ENCODE results near the gene ITGA8. TPM values are rescaled to one million over a fixed set of nuclear protein-coding genes. Genes with fewer than 3 reads are reported as not detected.
"Not testable (repeated sequence)": the region's sequence is repeated elsewhere in the genome, so short reads cannot be mapped to it uniquely, and the experiment has no call there.

Gene ITGA8
- total RNA-seq, 1 donor: not detected

DNA sequence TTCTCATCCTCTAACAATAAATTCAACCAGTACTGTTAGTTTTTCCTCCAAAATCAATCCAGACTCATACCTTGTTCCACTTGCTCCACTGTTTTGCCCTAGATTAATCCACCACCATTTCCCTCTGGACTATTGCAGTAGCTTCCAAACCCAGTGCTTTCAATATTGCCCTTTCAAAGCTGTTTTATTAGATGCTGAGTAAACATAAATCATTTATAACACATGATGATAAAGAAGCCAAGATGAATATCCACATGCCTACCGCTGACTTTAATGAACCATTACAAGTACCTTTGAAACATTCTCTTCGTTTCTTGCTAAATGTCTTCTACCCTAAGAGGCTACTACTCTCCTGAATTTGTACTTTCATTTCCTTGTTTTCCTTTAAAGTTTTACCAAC lies 174.5 kb downstream of the ITGA8 start:
- no peaks in the 10 kb centered on the region for H3K9me3 ChIP-seq (ENCODE audit: low read depth, low read length)
- H3K4me3 ChIP-seq (ENCODE audit: low read length): no peak overlapping the region
- H3K27me3 ChIP-seq (ENCODE audit: insufficient read depth, low read length): no peaks in the 10 kb centered on the region
- no peaks in the 10 kb centered on the region for H3K4me1 ChIP-seq (ENCODE audit: insufficient read depth, low read length)

DNA sequence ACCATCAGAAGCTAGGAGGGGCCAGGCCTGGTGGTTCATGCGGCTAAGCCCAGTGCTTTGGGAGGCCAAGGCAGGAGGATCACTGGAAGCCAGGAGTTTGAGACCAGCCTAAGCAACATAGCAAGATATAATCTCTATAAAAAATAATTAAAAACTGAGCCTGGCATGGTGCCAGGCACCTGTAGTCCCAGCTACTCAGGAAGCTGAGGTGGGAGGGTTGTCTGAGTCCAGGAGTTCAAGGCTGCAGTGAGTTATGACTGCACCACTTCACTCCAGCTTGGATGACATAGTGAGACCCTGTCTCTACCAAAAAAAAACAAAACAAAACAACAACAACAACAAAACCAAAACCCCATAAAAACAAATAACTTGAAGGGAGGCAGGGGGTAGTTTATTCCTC lies 175.7 kb downstream of the ITGA8 start:
- Histone ChIP-seq H3K9me3 (ENCODE audit: low read depth, low read length) (no peaks in the 10 kb centered on the region), H3K27me3 (ENCODE audit: insufficient read depth, low read length) (no peaks in the 10 kb centered on the region), H3K4me3 (ENCODE audit: low read length) (no peak overlapping the region), H3K4me1 (ENCODE audit: insufficient read depth, low read length) (no peaks in the 10 kb centered on the region)

DNA sequence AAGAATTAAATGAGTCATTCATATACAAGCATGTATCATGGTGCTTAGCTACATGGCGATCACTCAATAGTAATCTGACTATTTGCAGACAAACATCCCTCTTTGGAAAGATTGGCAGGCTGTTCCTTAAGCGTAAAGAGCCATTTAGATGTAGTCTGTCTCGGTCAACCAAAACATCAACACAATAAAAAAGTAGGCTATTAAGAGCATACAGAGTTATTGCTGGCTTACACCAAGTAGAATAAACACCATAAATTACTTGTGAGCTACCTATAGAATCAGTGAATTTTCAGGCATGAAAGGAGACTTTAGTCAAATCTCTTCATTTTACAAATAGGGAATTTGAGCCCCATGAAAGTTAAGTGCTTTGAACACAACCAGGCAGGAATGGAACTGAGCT lies 176.9 kb downstream of the ITGA8 start:
- Histone ChIP-seq H3K4me3 (ENCODE audit: low read length) (no peak overlapping the region), H3K9me3 (ENCODE audit: low read depth, low read length) (no peaks in the 10 kb centered on the region), H3K27me3 (ENCODE audit: insufficient read depth, low read length) (no peaks in the 10 kb centered on the region), H3K4me1 (ENCODE audit: insufficient read depth, low read length) (no peaks in the 10 kb centered on the region)

DNA sequence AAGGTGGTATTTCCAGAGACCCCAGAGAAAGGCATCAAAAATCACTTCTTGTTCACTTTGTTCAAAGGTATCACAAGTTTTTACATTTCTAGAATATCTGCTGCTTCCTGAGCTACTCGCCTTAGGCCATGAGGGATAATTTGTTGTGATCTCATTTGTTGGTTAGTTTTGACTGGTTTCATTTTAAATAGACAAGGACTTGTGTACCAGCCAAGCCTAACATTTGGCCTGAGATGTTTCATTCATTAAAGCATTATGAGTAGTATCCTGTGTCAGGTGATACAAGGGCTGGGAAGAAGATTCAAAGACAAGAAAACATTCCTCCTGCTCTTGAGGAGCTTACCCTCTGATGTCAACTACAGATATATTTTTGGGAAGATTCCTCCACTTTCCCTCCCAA lies 178.3 kb downstream of the ITGA8 start:
- Histone ChIP-seq H3K4me1 (ENCODE audit: insufficient read depth, low read length) (no peaks in the 10 kb centered on the region), H3K9me3 (ENCODE audit: low read depth, low read length) (no peaks in the 10 kb centered on the region), H3K4me3 (ENCODE audit: low read length) (no peak overlapping the region), H3K27me3 (ENCODE audit: insufficient read depth, low read length) (no peaks in the 10 kb centered on the region)

DNA sequence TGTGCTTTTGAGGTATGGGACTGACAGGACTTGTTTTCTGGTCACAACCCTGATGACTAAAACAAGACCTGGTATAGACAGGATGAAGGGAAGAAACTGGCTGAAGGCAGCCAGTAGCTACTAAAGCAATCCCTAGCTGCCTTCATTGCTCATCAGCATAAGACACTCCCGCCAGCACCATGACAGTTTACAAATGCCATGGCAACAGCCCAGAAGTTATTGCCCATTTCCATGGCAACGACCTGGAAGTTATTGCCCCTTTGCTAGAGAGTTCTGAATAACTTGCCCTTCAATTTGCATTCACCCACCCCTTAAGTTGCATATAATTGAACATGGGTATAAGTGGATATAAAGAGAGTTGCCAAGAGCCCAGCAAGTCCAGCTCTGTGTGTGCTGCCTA lies 179.0 kb downstream of the ITGA8 start:
- H3K9me3 ChIP-seq (ENCODE audit: low read depth, low read length): no peaks in the 10 kb centered on the region
- H3K27me3 ChIP-seq (ENCODE audit: insufficient read depth, low read length): no peaks in the 10 kb centered on the region
- no peaks in the 10 kb centered on the region for H3K4me1 ChIP-seq (ENCODE audit: insufficient read depth, low read length)
- H3K4me3 ChIP-seq (ENCODE audit: low read length): no peak overlapping the region

DNA sequence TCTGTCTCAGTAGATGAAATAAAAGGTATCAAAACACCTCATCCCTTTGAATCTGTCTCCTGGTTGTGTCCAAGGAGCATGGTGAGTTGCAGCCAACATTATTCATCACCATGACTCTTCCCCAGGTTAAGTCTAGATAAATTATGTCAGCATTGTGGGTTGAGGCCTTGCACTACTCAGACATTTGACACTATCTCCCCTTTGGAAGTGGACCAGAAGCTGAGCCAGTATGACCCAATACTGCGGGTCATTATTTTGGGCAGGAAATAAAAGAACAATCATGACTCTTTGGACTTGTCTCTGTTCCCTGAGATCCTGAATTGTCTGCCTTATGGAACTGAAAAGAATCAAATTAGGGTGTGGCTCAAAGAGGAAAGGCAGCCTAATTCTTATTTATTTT lies 180.5 kb downstream of the ITGA8 start:
- H3K4me3 ChIP-seq (ENCODE audit: low read length): no peak overlapping the region
- no peaks in the 10 kb centered on the region for H3K4me1 ChIP-seq (ENCODE audit: insufficient read depth, low read length)
- H3K27me3 ChIP-seq (ENCODE audit: insufficient read depth, low read length): no peaks in the 10 kb centered on the region
- no peaks in the 10 kb centered on the region for H3K9me3 ChIP-seq (ENCODE audit: low read depth, low read length)

DNA sequence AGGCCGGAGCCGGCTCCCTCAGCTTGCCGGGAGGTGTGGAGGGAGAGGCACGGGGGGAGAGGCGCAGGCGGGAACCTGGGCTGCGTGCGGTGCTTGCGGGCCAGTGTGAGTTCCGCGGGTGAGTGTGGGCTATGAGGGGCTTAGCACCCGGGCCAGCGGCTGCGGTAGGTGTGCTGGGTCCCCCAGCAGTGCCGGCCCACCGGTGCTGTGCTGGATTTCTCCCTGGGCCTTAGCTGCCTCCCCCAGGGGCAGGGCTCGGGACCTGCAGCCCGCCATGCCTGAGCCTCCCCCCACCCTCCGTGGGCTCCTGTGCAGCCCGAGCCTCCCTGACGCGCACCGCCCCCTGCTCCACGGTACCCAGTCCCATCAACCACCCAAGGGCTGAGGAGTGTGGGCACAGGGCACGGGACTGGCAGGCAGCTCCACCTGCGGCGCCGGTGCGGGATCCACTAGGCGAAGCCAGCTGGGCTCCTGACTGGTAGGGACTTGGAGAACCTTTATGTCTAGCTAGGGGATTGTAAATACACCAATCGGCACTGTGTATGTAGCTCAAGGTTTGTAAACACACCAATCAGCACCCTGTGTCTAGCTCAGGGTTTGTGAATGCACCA lies 184.7 kb downstream of the ITGA8 start:
- not testable (repeated sequence) for H3K9me3 ChIP-seq (ENCODE audit: low read depth, low read length); H3K4me3 ChIP-seq (ENCODE audit: low read length); H3K4me1 ChIP-seq (ENCODE audit: insufficient read depth, low read length); H3K27me3 ChIP-seq (ENCODE audit: insufficient read depth, low read length)

DNA sequence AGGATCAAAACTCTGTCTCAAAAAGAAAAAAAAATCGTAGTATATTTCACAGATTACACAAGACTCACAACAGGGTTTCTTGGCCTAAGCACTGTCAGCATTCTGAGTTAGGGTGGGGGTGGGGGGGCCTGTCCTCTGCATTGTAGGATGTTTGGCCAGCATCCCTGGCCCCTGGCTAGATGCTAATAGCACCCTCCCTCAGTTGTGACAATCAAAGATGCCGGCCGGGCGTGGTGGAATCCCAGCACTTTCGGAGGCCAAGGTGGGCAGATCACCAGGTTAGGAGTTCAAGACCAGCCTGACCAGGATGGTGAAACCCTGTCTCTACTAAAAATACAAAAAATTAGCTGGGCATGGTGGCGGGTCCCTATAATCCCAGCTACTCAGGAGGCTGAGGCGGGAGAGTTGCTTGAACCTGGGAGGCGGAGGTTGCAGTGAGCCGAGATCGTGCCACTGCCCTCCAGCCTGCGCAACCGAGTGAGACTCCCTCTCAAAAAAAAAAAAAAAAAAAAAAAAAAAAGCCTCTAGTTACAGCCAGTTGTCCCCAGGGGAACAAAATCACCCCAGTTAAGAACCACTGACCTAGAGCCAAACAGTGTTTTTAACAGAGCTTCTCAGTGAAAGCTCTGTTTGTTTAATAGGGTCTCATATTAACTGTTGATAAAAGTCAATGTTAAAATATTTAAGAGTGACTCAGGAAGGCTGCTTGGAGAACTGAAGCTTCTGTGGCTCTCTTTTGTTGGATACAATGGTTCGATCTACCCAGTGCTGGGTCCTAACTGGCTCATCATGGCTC lies 187.6 kb downstream of the ITGA8 start:
- no peak overlapping the region for H3K4me3 ChIP-seq (ENCODE audit: low read length)
- no peaks in the 10 kb centered on the region for H3K4me1 ChIP-seq (ENCODE audit: insufficient read depth, low read length)
- H3K9me3 ChIP-seq (ENCODE audit: low read depth, low read length): no peaks in the 10 kb centered on the region
- no peaks in the 10 kb centered on the region for H3K27me3 ChIP-seq (ENCODE audit: insufficient read depth, low read length)

DNA sequence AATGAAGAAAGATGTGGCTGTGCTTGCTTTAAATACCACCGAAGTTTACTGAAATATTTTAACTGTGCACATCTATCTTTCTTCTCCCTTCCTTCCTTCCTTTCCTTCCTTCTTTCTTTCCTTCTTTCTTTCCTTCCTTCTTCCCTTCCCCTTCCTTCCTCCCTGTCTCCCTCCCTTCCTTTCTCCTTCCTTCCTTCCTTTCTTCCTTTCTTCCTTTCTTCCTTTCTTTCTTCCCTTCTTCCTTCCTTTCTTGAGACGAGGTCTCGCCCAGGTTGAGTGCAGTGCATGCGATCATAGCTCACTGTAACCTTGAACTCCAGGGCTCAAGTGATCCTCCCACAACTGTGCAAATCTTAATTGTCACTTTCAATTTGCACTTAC lies 190.9 kb downstream of the ITGA8 start:
- H3K4me3 ChIP-seq (ENCODE audit: low read length): no peak overlapping the region
- no peaks in the 10 kb centered on the region for H3K27me3 ChIP-seq (ENCODE audit: insufficient read depth, low read length)
- no peaks in the 10 kb centered on the region for H3K9me3 ChIP-seq (ENCODE audit: low read depth, low read length)
- H3K4me1 ChIP-seq (ENCODE audit: insufficient read depth, low read length): no peaks in the 10 kb centered on the region

DNA sequence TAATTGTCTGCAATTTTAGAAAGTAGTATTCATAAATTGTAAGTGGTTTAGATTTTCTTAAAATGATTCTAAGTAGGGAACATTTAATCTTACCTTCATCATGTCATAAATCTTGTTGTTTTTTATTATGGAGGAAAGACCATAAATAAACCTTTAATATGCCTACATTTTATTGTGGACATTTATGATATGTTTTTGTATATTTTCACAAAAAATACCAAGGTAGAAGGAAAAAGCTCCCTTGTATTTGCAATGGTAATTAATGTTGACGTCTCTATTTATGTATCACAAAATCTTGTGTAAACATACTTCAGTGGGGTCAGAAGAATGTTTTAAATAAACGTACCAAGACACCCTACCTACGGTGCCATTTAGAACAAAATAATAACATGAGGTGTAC lies 193.0 kb downstream of the ITGA8 start:
- no peaks in the 10 kb centered on the region for H3K9me3 ChIP-seq (ENCODE audit: low read depth, low read length)
- no peaks in the 10 kb centered on the region for H3K27me3 ChIP-seq (ENCODE audit: insufficient read depth, low read length)
- H3K4me3 ChIP-seq (ENCODE audit: low read length): no peak overlapping the region
- no peaks in the 10 kb centered on the region for H3K4me1 ChIP-seq (ENCODE audit: insufficient read depth, low read length)

DNA sequence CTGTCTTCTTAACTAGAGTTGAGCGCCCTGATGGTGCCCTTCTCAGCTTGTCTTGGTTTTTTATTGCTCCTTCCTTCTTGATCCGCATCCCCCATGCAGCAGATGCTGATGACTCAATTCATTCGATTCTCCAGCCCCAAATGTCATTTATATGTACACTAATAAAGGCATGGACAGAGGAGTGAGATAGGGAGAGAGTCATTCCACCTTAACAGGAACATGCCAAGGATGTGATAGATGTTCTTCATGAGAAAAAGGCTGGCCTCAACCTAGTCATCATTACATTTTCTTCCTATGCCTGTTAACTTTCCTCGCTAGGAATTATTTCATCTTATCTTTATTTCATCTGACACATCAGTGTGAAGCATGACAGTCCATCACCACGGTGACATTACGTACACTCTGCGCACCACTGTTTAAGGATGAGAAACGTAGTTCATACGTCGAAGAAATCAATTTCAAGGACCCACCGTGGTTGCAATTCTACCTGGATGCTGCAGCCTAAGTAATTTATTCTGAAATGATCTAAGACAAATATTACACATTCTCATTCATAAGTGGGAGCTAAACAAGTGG lies 198.3 kb downstream of the ITGA8 start:
- Histone ChIP-seq H3K27me3 (ENCODE audit: insufficient read depth, low read length) (no peaks in the 10 kb centered on the region), H3K4me3 (ENCODE audit: low read length) (no peak overlapping the region), H3K9me3 (ENCODE audit: low read depth, low read length) (no peaks in the 10 kb centered on the region), H3K4me1 (ENCODE audit: insufficient read depth, low read length) (no peaks in the 10 kb centered on the region)

DNA sequence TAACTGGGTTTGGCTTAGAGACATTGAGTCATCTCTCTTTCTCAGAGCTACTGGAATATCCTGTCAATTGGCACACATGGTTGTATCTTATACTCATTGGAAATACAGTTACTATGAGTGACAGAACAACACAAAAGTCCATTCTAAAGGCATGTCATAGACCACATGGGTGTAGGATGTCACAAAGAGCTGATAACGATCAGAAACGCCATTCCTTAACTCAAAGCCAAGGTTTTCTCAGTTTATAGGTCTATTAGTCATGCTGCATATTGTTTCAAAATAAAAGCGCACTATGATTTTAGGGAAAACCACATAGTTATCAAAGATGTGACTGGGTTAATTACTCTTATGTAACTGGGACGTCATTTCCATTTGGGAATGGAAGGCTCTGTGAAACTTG lies 201.5 kb downstream of the ITGA8 start:
- Histone ChIP-seq H3K9me3 (ENCODE audit: low read depth, low read length) (no peaks in the 10 kb centered on the region), H3K27me3 (ENCODE audit: insufficient read depth, low read length) (no peaks in the 10 kb centered on the region), H3K4me1 (ENCODE audit: insufficient read depth, low read length) (no peaks in the 10 kb centered on the region), H3K4me3 (ENCODE audit: low read length) (no peak overlapping the region)

DNA sequence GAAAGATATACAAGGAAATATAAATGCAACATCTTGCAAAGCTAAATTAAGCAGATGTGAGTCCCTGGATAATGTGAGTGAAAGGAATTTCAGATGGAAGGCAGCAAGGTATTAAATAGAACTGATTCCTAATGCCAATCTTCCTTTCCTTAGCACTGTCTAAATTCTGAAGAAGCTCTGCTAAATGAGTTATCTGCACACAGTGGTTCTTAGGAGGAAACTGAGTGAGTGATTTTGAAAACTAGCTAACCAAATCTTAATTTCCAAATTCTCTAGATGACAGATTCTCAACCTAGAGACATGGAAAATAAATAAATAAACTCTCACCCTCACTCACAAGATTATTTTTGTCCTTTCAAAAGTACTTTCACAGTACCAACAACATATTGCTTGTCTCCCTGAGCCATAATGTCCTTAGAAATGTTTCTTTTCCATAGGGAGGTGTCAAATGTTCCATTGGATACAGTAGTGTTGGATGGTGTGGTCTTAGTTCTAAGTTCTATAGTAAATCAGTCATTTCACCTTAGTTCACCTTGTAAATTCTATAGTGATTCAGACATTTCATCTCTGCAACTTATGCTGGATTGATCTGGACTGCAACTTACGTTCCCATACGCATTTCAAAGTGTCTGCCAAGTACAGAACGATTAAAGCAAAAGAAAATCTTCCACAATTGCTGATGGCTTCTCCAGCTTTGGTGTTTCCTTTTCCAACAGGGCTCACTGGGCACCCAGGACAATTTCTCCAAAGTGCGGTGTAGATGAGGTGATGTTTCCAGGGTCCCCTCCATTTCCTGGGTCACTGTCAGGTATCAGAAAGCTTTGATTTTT lies 203.3 kb downstream of the ITGA8 start:
- no peak overlapping the region for H3K4me3 ChIP-seq (ENCODE audit: low read length)
- H3K9me3 ChIP-seq (ENCODE audit: low read depth, low read length): no peaks in the 10 kb centered on the region
- no peaks in the 10 kb centered on the region for H3K4me1 ChIP-seq (ENCODE audit: insufficient read depth, low read length)
- no peaks in the 10 kb centered on the region for H3K27me3 ChIP-seq (ENCODE audit: insufficient read depth, low read length)

DNA sequence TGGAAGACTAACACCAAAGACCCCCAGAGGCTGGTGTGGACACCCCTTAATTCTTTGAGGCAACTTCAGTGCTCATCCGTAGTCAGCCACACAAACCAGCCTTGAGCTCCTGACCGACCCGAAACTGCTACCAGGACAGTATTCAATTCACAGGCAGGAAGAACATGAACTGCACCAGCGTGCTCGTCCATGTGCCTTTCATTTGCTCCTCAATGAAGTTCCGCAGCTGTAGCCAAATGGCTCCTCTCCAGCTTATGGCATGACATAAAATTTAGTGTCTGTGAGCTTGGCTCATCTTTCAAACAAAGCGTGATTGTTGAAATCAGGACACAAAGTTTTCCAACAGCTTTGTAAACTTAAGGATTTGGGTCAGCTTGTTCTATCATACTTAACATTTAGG lies 204.5 kb downstream of the ITGA8 start:
- no peak overlapping the region for H3K4me3 ChIP-seq (ENCODE audit: low read length)
- no peaks in the 10 kb centered on the region for H3K27me3 ChIP-seq (ENCODE audit: insufficient read depth, low read length)
- H3K4me1 ChIP-seq (ENCODE audit: insufficient read depth, low read length): no peaks in the 10 kb centered on the region
- no peaks in the 10 kb centered on the region for H3K9me3 ChIP-seq (ENCODE audit: low read depth, low read length)

DNA sequence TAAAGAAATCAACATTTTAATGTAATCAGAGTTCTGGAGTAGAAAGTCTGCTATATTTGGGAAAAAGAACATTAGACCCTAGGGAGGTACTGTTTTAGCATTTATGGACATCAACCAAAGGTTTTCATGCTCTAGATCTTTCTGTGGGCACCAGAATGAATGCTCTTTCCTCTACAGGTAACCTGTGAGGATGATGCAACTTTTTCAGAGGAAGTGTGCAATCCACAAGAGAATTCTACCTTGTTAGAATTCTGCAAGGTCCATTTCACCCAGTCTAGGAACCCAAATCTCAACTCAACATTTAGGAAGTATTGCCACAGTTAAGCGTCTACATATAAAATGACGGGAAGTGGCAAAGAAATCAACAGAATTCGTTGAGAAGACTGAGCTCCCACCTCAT lies 208.8 kb downstream of the ITGA8 start:
- H3K9me3 ChIP-seq (ENCODE audit: low read depth, low read length): no peaks in the 10 kb centered on the region
- no peak overlapping the region for H3K4me3 ChIP-seq (ENCODE audit: low read length)
- H3K4me1 ChIP-seq (ENCODE audit: insufficient read depth, low read length): no peaks in the 10 kb centered on the region
- peaks cover 2% of the 10 kb centered on the region for H3K27me3 ChIP-seq (ENCODE audit: insufficient read depth, low read length)

Measured in mononuclear cell (primary cell).